Measurements from ENCODE around the gene DDRGK1.

The DDRGK1 gene

DNA sequence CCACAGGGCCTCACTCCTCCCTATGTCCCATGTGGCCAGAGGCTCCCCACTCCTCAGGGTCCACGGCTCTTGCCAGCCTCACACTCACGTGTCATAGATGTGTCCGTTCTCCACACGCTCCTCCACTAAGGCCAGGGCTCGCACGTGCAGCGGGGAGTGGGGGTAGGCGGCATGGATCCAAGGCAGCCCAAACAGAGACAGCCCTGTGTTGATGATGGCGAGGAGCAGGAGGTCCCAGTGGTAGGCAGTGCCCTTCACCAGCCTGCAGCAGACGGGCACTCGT, 24.2 kb upstream of the DDRGK1 start:
- Histone ChIP-seq H3K23ac (ENCODE audit: low read depth, low read length, poor library complexity) (no peak overlapping the region), H2BK12ac (ENCODE audit: low read length) (no peak overlapping the region), H3K79me1 (ENCODE audit: low read depth, low read length) (peaks cover 4% of the 10 kb centered on the region), H3K27ac (replicated peaks; ENCODE audit: low read length) (no peak overlapping the region), H2BK15ac (ENCODE audit: low read length) (no peak overlapping the region), H3K9ac (ENCODE audit: low read depth, low read length, poor library complexity) (no peak overlapping the region), H2BK5ac (ENCODE audit: low read length) (no peak overlapping the region), H3K4me3 (ENCODE audit: low read length in 2 of 2) (no peak overlapping the region), H3K14ac (ENCODE audit: low read length) (no peak overlapping the region), H3K4me2 (ENCODE audit: insufficient read depth, low read length, poor library complexity, severe bottlenecking) (no peak overlapping the region), H4K8ac (ENCODE audit: low read depth, low read length) (no peak overlapping the region), H3K36me3 (replicated peaks in 1 of 2; ENCODE audit: control insufficient read depth in 2 of 2, insufficient read depth in 2 of 2, low read length in 2 of 2) (peaks cover 3 to 9% of the 10 kb centered on the region in 2 donors), H3K18ac (ENCODE audit: low read length) (no peak overlapping the region), H2AFZ (ENCODE audit: low read length) (no peak overlapping the region), H2AK5ac (ENCODE audit: low read depth, low read length) (peak overlapping the region; percentile 21), H3K9me3 (replicated peaks in 1 of 2; ENCODE audit: control insufficient read depth in 2 of 2, insufficient read depth in 1 of 2, low read depth in 1 of 2, low read length in 2 of 2) (no peaks in the 10 kb centered on the region), H4K91ac (ENCODE audit: low read depth, low read length, poor library complexity) (no peak overlapping the region), H2BK120ac (ENCODE audit: low read depth, low read length) (no peak overlapping the region), H3K4ac (ENCODE audit: low read length) (no peak overlapping the region), H3K4me1 (ENCODE audit: control insufficient read depth in 2 of 2, insufficient read depth in 1 of 2, low read depth in 1 of 2, low read length in 2 of 2) (no peaks in the 10 kb centered on the region), H3K27me3 (ENCODE audit: control insufficient read depth in 3 of 3, insufficient read depth in 3 of 3, low read depth in 1 of 3, low read length in 3 of 3) (no peaks in the 10 kb centered on the region)
- no peak for DNase-seq (ENCODE audit: low spot score)
- no CpG with 5 or more reads among the region's 11 CpGs for WGBS, 2 donors (ENCODE audit: extremely low coverage in 2 of 2, insufficient read length in 2 of 2, insufficient replicate concordance in 1 of 2)

GRCh38 chr20:3227936-3228749, 23.7 kb upstream of the DDRGK1 start:
- no peak for DNase-seq (ENCODE audit: low spot score)
- H2AK5ac ChIP-seq (ENCODE audit: low read depth, low read length), result no peak overlapping the region
- no peak overlapping the region for H2AFZ ChIP-seq (ENCODE audit: low read length)
- peak overlapping the region; percentile 8 for H3K18ac ChIP-seq (ENCODE audit: low read length)
- H3K9ac ChIP-seq (ENCODE audit: low read depth, low read length, poor library complexity), result peak overlapping the region; percentile 38
- no peak overlapping the region for H2BK5ac ChIP-seq (ENCODE audit: low read length)
- H3K36me3 ChIP-seq (replicated peaks in 1 of 2; ENCODE audit: control insufficient read depth in 2 of 2, insufficient read depth in 2 of 2, low read length in 2 of 2), result peaks cover 3 to 13% of the 10 kb centered on the region in 2 donors
- no peaks in the 10 kb centered on the region for H3K4me1 ChIP-seq (ENCODE audit: control insufficient read depth in 2 of 2, insufficient read depth in 1 of 2, low read depth in 1 of 2, low read length in 2 of 2)
- no peaks in the 10 kb centered on the region for H3K27me3 ChIP-seq (ENCODE audit: control insufficient read depth in 3 of 3, insufficient read depth in 3 of 3, low read depth in 1 of 3, low read length in 3 of 3)
- no peaks in the 10 kb centered on the region for H3K9me3 ChIP-seq (replicated peaks in 1 of 2; ENCODE audit: control insufficient read depth in 2 of 2, insufficient read depth in 1 of 2, low read depth in 1 of 2, low read length in 2 of 2)
- no peak overlapping the region for H3K23ac ChIP-seq (ENCODE audit: low read depth, low read length, poor library complexity)
- H2BK15ac ChIP-seq (ENCODE audit: low read length), result no peak overlapping the region
- H2BK120ac ChIP-seq (ENCODE audit: low read depth, low read length), result no peak overlapping the region
- H3K79me1 ChIP-seq (ENCODE audit: low read depth, low read length), result peaks cover 4% of the 10 kb centered on the region
- no peak overlapping the region for H3K4me2 ChIP-seq (ENCODE audit: insufficient read depth, low read length, poor library complexity, severe bottlenecking)
- no peak overlapping the region for H3K4ac ChIP-seq (ENCODE audit: low read length)
- no peak overlapping the region for H4K8ac ChIP-seq (ENCODE audit: low read depth, low read length)
- no peak overlapping the region for H4K91ac ChIP-seq (ENCODE audit: low read depth, low read length, poor library complexity)
- H3K14ac ChIP-seq (ENCODE audit: low read length), result no peak overlapping the region
- H2BK12ac ChIP-seq (ENCODE audit: low read length), result no peak overlapping the region
- WGBS, 2 donors (ENCODE audit: extremely low coverage in 2 of 2, insufficient read length in 2 of 2, insufficient replicate concordance in 1 of 2), result no CpG with 5 or more reads among the region's 42 CpGs
- no peak overlapping the region for H3K4me3 ChIP-seq (ENCODE audit: low read length in 2 of 2)
- H3K27ac ChIP-seq (replicated peaks; ENCODE audit: low read length), result no peak overlapping the region

DNA sequence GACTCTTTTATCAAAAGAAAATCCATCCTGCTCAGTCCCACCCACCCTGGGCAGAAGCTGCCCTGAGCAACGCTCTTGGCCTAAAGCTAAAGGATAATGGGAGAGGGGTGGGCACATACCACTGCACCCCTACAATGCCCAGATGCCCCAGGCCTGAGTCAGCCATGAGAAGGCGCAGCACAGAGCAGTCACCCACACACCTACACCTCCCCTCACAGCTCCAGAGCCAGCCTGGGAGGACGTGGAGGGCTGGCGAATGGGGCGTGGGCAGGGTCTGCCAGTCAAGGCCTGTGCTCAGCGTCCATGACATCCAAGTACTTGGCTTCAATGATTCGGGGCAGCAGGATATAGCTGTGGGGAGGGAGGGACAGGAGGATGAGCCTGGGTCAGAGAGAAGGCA, 23.0 kb upstream of the DDRGK1 start:
- H3K4me2 ChIP-seq (ENCODE audit: insufficient read depth, low read length, poor library complexity, severe bottlenecking), result no peak overlapping the region
- DNase-seq (ENCODE audit: low spot score), result no peak
- H3K9ac ChIP-seq (ENCODE audit: low read depth, low read length, poor library complexity), result no peak overlapping the region
- H3K4me1 ChIP-seq (ENCODE audit: control insufficient read depth in 2 of 2, insufficient read depth in 1 of 2, low read depth in 1 of 2, low read length in 2 of 2), result peaks cover 0 to 3% of the 10 kb centered on the region in 2 donors
- no peak overlapping the region for H3K18ac ChIP-seq (ENCODE audit: low read length)
- WGBS, 2 donors (ENCODE audit: extremely low coverage in 2 of 2, insufficient read length in 2 of 2, insufficient replicate concordance in 1 of 2), result no CpG with 5 or more reads among the region's 7 CpGs
- no peak overlapping the region for H2BK5ac ChIP-seq (ENCODE audit: low read length)
- no peak overlapping the region for H2BK120ac ChIP-seq (ENCODE audit: low read depth, low read length)
- H2BK12ac ChIP-seq (ENCODE audit: low read length), result no peak overlapping the region
- no peak overlapping the region for H4K91ac ChIP-seq (ENCODE audit: low read depth, low read length, poor library complexity)
- H2AK5ac ChIP-seq (ENCODE audit: low read depth, low read length), result peak overlapping the region; percentile 52
- no peak overlapping the region for H3K23ac ChIP-seq (ENCODE audit: low read depth, low read length, poor library complexity)
- no peak overlapping the region for H4K8ac ChIP-seq (ENCODE audit: low read depth, low read length)
- H3K4me3 ChIP-seq (ENCODE audit: low read length in 2 of 2), result no peak overlapping the region
- H3K9me3 ChIP-seq (replicated peaks in 1 of 2; ENCODE audit: control insufficient read depth in 2 of 2, insufficient read depth in 1 of 2, low read depth in 1 of 2, low read length in 2 of 2), result no peaks in the 10 kb centered on the region
- H3K14ac ChIP-seq (ENCODE audit: low read length), result peak overlapping the region; percentile 8
- H3K27ac ChIP-seq (replicated peaks; ENCODE audit: low read length), result no peak overlapping the region
- H2AFZ ChIP-seq (ENCODE audit: low read length), result no peak overlapping the region
- no peak overlapping the region for H3K4ac ChIP-seq (ENCODE audit: low read length)
- H3K79me1 ChIP-seq (ENCODE audit: low read depth, low read length), result peaks cover 4% of the 10 kb centered on the region
- H3K27me3 ChIP-seq (ENCODE audit: control insufficient read depth in 3 of 3, insufficient read depth in 3 of 3, low read depth in 1 of 3, low read length in 3 of 3), result no peaks in the 10 kb centered on the region
- no peak overlapping the region for H2BK15ac ChIP-seq (ENCODE audit: low read length)
- peaks cover 4 to 19% of the 10 kb centered on the region in 2 donors for H3K36me3 ChIP-seq (replicated peaks in 1 of 2; ENCODE audit: control insufficient read depth in 2 of 2, insufficient read depth in 2 of 2, low read length in 2 of 2)

GRCh38 chr20:3226864-3227263, 22.4 kb upstream of the DDRGK1 start:
- H3K4ac ChIP-seq (ENCODE audit: low read length), result no peak overlapping the region
- peaks cover 6 to 26% of the 10 kb centered on the region in 2 donors for H3K36me3 ChIP-seq (replicated peaks in 1 of 2; ENCODE audit: control insufficient read depth in 2 of 2, insufficient read depth in 2 of 2, low read length in 2 of 2)
- no peaks in the 10 kb centered on the region for H3K27me3 ChIP-seq (ENCODE audit: control insufficient read depth in 3 of 3, insufficient read depth in 3 of 3, low read depth in 1 of 3, low read length in 3 of 3)
- no peak overlapping the region for H2BK120ac ChIP-seq (ENCODE audit: low read depth, low read length)
- DNase-seq (ENCODE audit: low spot score), result no peak
- peaks cover 0 to 3% of the 10 kb centered on the region in 2 donors for H3K4me1 ChIP-seq (ENCODE audit: control insufficient read depth in 2 of 2, insufficient read depth in 1 of 2, low read depth in 1 of 2, low read length in 2 of 2)
- H3K18ac ChIP-seq (ENCODE audit: low read length), result no peak overlapping the region
- no peak overlapping the region for H2BK5ac ChIP-seq (ENCODE audit: low read length)
- no peak overlapping the region for H3K14ac ChIP-seq (ENCODE audit: low read length)
- H2AK5ac ChIP-seq (ENCODE audit: low read depth, low read length), result no peak overlapping the region
- no peaks in the 10 kb centered on the region for H3K9me3 ChIP-seq (replicated peaks in 1 of 2; ENCODE audit: control insufficient read depth in 2 of 2, insufficient read depth in 1 of 2, low read depth in 1 of 2, low read length in 2 of 2)
- H3K27ac ChIP-seq (replicated peaks; ENCODE audit: low read length), result no peak overlapping the region
- no peak overlapping the region for H2AFZ ChIP-seq (ENCODE audit: low read length)
- no peak overlapping the region for H3K4me2 ChIP-seq (ENCODE audit: insufficient read depth, low read length, poor library complexity, severe bottlenecking)
- H4K8ac ChIP-seq (ENCODE audit: low read depth, low read length), result no peak overlapping the region
- peak overlapping the region; percentile 67 for H3K23ac ChIP-seq (ENCODE audit: low read depth, low read length, poor library complexity)
- no peak overlapping the region for H2BK12ac ChIP-seq (ENCODE audit: low read length)
- H3K79me1 ChIP-seq (ENCODE audit: low read depth, low read length), result peaks cover 4% of the 10 kb centered on the region
- WGBS, 2 donors (ENCODE audit: extremely low coverage in 2 of 2, insufficient read length in 2 of 2, insufficient replicate concordance in 1 of 2), result no CpG with 5 or more reads among the region's 14 CpGs
- no peak overlapping the region for H3K4me3 ChIP-seq (ENCODE audit: low read length in 2 of 2)
- no peak overlapping the region for H2BK15ac ChIP-seq (ENCODE audit: low read length)
- H3K9ac ChIP-seq (ENCODE audit: low read depth, low read length, poor library complexity), result peak overlapping the region; percentile 37
- H4K91ac ChIP-seq (ENCODE audit: low read depth, low read length, poor library complexity), result no peak overlapping the region
